ENCODE results near the gene IQCH. TPM values are rescaled to one million over a fixed set of nuclear protein-coding genes. Genes with fewer than 3 reads are reported as not detected.

The IQCH gene
- total RNA-seq, 1 donor from 2014 or later = 1.0 TPM

- DNase-seq (ENCODE audit: low read depth in 2 of 2) = no peak
Measured at GRCh38 chr15:67524235-67524634, 269.6 kb downstream of the IQCH start.

- DNase-seq (ENCODE audit: low read depth in 2 of 2) = no peak
Measured at GRCh38 chr15:67528513-67528912, 273.9 kb downstream of the IQCH start.

- peak in 1 of 2 donors; percentile 9 for DNase-seq (ENCODE audit: low read depth in 2 of 2)
Measured at GRCh38 chr15:67531379-67531914, 276.9 kb downstream of the IQCH start.

- no peak for DNase-seq (ENCODE audit: low read depth in 2 of 2)
Measured at GRCh38 chr15:67533873-67534272, 279.3 kb downstream of the IQCH start.

GRCh38 chr15:67534360-67534759, 279.8 kb downstream of the IQCH start:
- no peak for DNase-seq (ENCODE audit: low read depth in 2 of 2)

- no peak for DNase-seq (ENCODE audit: low read depth in 2 of 2)
Measured at GRCh38 chr15:67537771-67538170, 283.2 kb downstream of the IQCH start.

GRCh38 chr15:67542420-67543347, 288.1 kb downstream of the IQCH start, which contains the start of gene MAP2K5:
Gene MAP2K5 (plus strand): TSS chr15:67542703. CDS start chr15:67543336, 633 bp downstream.
- peak in 1 of 2 donors; percentile 83 for DNase-seq (ENCODE audit: low read depth in 2 of 2)

GRCh38 chr15:67543348-67543718, 288.7 kb downstream of the IQCH start:
- DNase-seq (ENCODE audit: low read depth in 2 of 2) = peak in 1 of 2 donors; percentile 32

GRCh38 chr15:67544475-67544874, 289.9 kb downstream of the IQCH start:
- no peak for DNase-seq (ENCODE audit: low read depth in 2 of 2)

- DNase-seq (ENCODE audit: low read depth in 2 of 2) = no peak
Measured at GRCh38 chr15:67545864-67546263, 291.3 kb downstream of the IQCH start.

GRCh38 chr15:67547064-67547463, 292.5 kb downstream of the IQCH start:
- DNase-seq (ENCODE audit: low read depth in 2 of 2) = no peak

- no peak for DNase-seq (ENCODE audit: low read depth in 2 of 2)
Measured at GRCh38 chr15:67547836-67548235, 293.2 kb downstream of the IQCH start.

- DNase-seq (ENCODE audit: low read depth in 2 of 2) = peak in 1 of 2 donors; percentile 7
Measured at GRCh38 chr15:67548236-67548852, 293.8 kb downstream of the IQCH start.

GRCh38 chr15:67548862-67549651, 294.5 kb downstream of the IQCH start:
- no peak for DNase-seq (ENCODE audit: low read depth in 2 of 2)

GRCh38 chr15:67549736-67550135, 295.1 kb downstream of the IQCH start:
- no peak for DNase-seq (ENCODE audit: low read depth in 2 of 2)

GRCh38 chr15:67550522-67550921, 295.9 kb downstream of the IQCH start:
- DNase-seq (ENCODE audit: low read depth in 2 of 2) = no peak

GRCh38 chr15:67551207-67551743, 296.7 kb downstream of the IQCH start:
- DNase-seq (ENCODE audit: low read depth in 2 of 2) = no peak
